NK-92 (cell line): ENCODE results near the gene RAD50.
"Not testable (repeated sequence)": the region's sequence is repeated elsewhere in the genome, so short reads cannot be mapped to it uniquely, and the experiment has no call there.

ENCODE experiments used
- DNase-seq: peaks from one replicate; lab custom pipeline; 2025; ENCODE audit not compliant: unreplicated experiment; lab: John Stamatoyannopoulos, UW

Gene RAD50

DNA sequence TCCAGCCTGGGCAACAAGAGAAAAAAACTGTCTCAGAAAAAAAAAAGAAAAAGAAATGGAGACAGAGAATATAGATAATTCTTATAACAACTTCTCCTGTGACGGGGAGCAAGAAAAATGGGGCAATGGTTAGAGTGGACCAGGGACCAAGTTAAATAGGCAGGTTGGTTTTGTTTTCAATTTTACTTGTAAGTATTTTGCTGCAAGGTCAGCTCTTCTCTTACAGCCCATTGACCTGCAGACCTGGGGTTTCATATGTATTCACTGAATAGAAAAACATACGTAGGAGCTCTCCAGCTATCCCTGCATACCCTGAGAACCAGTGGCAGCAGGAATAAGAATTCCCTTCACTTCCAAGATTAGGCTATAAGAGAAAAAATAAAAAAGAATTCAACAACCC lies 72.0 kb downstream of the RAD50 start:
- no peak for DNase-seq

DNA sequence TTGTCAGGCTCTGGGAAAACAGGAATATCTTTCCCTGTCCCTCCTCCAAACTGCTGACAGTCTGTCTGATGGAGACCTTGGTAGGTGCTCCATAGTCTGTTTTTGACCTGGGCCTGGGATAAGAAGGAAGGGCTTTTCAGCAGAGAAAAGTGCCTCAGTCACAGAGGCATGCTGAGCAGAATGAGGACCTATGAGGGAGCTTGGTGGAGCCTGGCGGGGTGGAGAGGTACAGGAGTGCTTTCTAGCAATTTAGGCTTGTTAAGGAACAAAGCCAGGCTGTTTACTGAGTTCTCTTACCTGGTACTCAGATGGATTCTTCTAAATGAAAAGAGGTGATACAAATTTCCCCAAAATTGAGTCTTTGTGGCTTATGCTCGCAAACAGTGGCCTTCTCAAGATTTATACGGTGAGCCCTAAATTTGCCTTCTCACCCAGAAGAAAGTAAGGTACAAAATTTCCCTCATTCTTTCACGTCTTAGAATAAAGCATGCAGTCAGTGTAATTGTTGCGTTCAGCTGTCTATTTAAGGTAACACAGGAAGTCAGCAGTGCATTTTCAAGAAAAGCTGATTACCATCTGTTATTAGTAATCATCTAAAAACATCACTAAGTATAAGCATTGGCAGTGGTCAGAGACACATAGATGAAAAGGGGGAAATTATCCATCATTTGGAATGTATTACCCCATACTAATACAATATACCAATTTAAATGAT lies 72.6 kb downstream of the RAD50 start:
- DNase-seq, result no peak

DNA sequence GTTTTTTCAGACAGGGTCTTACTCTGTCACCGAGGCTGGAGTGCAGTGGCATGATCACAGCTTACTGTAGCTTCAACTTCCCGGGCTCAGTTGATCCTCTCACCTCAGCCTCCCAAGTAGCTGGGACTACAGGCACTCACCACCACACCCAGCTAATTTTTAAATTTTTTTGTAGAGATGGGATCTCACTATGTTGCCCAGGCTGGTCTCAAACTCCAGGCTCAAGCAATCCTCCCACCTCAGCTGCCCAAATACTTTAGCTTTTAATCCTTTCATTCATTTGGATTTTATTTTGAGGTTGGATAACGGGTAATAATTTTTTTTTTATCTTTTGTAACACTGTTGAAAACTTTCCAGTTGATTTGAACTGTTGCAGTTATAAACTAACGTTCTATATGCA lies 76.8 kb downstream of the RAD50 start:
- not testable (repeated sequence) for DNase-seq

DNA sequence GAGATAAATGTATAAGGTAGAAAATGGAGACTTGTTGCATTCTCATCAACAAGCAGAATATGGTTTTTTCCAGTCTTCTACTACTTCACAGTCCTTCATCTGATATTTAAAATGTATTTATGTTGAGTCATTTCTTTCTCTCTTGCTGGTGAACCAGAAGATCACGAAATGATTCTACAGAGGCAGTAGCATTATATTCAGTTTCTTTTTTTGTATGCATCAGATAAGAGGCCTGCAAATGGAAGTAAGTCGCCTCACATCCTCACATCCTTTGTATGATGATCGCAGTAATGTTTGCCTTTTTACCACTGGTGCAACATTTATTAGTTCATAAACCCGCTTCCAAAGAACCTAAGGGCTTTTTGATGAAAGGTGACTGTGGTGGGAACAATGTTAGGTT lies 79.1 kb downstream of the RAD50 start:
- no peak for DNase-seq

- DNase-seq, result no peak
Measured at GRCh38 chr5:132637241-132637640, 80.5 kb downstream of the RAD50 start.

DNA sequence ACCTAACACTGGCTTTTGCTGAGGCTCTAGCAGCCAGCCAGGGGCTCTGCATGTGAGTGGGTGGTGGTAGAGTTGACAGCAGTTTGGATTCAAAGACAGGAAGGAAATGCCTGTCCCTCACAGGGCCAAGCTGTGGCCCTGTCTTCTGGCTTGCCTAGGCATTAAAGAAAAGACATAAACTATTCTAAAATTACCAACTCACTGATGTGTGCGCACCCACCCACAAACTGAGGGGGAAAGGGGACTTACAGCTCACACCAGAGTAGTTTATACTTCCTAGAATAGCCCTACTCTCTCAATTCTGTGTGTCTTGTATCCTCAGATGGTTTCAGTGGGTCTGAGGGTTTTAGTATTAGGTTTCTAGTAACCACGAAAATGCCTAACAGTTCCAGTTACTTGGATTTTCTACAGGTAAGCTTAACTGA lies 82.9 kb downstream of the RAD50 start:
- no peak for DNase-seq

DNA sequence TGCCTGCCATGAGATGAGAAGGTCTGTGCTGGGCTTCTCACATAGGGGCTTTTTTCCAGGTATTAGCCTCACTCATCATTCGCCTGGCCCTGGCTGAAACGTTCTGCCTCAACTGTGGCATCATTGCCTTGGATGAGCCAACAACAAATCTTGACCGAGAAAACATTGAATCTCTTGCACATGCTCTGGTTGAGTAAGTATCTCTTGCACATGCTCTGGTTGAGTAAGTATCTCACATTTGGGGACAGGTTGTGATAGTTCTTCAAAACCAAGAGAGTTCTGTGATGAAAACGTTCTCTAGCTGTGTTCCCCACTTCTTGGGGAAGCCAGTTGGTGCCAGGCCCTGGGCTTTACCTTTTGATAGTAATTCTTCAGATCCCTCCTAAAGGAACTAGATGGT lies 83.8 kb downstream of the RAD50 start:
- DNase-seq, result no peak

GRCh38 chr5:132641241-132641723 lies 84.5 kb downstream of the RAD50 start:
- no peak for DNase-seq

DNA sequence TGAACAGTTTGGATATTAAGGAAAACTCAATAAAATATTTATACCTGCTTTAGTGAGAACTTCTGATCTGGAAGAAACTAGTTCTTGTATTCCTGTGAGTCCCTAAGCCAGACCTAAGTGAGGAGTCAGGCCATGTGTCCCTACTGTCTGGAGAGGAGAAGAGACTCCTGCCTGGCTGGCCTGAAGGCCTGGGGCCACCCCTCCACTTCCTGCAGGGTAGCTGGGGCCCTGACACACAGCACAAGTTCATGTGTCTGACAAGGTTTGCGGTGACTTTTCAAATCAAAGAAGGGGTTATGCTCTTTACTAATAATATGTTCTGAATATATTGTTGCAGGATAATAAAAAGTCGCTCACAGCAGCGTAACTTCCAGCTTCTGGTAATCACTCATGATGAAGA lies 85.1 kb downstream of the RAD50 start:
- DNase-seq, result no peak

DNA sequence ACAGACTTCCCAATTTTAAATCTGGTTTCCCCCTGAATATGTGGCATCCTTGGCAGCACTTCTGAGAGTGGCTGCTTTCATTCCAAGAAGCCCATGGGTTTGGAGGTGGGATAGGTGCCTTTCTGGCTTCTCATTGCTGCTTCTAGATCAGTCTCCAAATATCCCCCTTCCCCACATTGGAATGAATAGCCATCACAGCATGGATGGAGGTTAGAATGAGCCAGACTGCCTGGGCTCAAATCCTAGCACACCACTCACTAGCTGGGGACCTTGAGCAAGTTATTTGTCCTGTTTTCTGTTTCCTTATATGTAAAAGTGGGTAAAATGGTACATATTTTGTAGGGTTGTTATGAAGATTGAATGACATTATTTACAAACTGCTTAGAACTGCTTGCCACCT lies 87.4 kb downstream of the RAD50 start:
- DNase-seq, result no peak

GRCh38 chr5:132646583-132647266 lies 89.9 kb downstream of the RAD50 start:
- no peak for DNase-seq

DNA sequence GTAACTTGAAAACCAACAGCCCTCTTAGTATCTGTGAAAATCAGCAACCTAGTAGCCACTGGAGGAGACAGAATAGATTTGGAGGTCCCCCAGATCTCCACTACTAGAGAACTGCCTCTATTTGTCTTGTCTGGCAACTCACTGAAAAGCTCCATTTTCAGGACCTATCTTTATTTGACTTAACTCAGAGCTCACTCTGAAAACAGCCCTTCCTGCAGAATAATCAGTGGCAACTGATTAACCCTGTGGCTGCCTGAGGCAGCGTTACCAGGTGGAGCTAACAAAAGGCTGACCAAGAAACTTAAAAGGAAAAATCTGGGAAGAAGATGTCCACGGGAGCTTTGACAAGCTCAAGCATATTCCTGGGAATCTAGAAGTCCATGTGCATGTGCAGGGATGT lies 90.7 kb downstream of the RAD50 start:
- DNase-seq, result no peak

DNA sequence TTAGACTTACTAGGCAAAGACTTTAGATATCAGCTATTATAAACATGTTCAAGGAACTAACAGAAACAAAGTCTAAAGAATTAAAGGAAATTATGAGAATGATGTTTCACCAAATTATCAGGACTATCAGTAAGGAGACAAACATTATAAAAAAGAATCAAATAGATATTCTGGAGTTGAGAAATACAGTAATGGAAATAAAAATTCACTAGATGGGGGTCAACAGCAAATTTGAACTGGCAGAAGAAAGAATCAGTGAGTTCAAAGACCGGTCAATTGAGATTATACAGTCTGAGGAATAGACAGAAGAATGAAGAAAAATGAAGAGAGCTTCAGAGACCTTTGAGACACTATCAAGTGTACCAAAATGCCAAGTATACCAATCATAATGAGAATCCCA lies 91.6 kb downstream of the RAD50 start:
- DNase-seq, result no peak

DNA sequence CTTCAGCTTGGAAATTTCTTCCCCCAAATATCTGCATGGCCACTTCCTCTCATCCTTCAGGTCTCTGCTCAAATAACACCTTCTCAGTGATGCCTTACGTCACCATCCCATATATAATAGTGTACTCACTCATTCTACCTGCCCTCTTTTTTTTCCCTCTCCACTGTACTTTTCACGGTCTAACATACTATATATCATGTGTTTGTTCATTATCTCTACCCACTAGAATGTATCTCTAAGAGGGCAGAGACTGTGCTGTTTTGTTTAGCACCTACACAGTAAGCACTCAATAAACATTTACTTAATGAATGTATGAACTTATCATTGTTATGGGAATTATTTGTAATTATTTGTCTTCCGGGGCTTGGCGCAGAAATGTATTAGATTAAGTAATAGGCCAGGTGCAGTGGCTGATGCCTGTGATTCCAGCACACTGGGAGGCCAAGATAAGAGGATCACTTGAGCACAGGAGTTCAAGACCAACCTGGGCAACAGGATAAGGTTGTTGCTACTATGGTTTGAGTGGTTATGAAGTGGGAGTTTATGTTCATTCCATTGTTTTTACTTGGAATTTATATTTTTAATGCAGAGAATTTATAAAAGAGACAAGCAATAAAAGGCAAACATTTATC lies 95.2 kb downstream of the RAD50 start:
- DNase-seq, result no peak

- no peak for DNase-seq
Measured at GRCh38 chr5:132653716-132654115, 96.9 kb downstream of the RAD50 start.

- DNase-seq, result no peak
Measured at GRCh38 chr5:132655821-132656773, 99.3 kb downstream of the RAD50 start.

DNA sequence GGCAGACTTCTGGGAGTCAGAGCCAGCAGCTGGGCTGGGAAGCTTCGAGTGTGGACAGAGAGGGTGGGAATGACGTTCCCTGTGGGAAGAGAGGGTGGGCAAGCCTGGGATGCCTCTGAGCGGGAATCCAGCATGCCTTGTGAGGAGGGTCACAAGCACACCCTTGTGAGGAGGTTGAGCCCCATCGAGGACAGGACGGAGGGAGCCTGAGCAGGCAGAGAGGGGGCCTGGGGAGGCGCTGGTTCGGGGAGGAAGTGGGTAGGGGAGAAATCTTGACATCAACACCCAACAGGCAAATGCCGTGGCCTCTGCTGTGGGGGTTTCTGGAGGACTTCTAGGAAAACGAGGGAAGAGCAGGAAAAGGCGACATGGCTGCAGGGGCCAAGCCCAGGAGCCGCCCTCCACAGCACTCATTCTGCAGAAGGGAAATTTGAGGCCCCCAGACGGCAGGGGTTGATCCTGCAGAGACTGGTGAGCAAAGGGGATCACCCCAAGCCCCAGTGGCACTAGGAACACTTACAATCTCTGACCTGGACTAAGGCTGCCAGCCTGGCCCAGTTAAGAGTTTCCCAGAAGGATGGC lies 100.1 kb downstream of the RAD50 start:
- no peak for DNase-seq

GRCh38 chr5:132657676-132658380 lies 101.1 kb downstream of the RAD50 start, which contains the start of gene IL13:
TSS of gene IL13 (plus strand) at chr5:132658173. CDS start at chr5:132658187, 14 bp downstream.
- no peak for DNase-seq

GRCh38 chr5:132658381-132659302 lies 101.9 kb downstream of the RAD50 start:
- DNase-seq, result no peak
